Measurements from ENCODE around the gene KEAP1.

DNA sequence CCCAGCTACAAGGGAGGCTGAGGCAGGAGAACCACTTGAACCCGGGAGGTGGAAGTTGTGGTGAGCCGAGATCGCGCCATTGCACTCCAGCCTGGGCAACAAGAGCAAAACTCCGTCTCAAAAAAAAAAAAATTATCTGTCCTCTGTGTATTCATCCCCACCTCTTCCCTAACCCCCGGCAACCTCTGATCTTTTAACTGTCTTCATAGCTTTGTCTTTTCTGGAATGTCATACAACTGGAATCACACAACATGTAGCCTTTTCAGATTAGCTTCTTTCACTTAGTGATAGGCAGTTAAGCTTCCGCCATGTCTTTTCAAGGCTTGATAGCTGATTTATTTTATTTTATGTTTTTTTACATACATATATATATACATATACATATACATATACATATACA, 22.5 kb upstream of the KEAP1 start:
- TF ChIP-seq, protein P1, sequence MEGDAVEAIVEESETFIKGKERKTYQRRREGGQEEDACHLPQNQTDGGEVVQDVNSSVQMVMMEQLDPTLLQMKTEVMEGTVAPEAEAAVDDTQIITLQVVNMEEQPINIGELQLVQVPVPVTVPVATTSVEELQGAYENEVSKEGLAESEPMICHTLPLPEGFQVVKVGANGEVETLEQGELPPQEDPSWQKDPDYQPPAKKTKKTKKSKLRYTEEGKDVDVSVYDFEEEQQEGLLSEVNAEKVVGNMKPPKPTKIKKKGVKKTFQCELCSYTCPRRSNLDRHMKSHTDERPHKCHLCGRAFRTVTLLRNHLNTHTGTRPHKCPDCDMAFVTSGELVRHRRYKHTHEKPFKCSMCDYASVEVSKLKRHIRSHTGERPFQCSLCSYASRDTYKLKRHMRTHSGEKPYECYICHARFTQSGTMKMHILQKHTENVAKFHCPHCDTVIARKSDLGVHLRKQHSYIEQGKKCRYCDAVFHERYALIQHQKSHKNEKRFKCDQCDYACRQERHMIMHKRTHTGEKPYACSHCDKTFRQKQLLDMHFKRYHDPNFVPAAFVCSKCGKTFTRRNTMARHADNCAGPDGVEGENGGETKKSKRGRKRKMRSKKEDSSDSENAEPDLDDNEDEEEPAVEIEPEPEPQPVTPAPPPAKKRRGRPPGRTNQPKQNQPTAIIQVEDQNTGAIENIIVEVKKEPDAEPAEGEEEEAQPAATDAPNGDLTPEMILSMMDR (IDR thresholded peaks at IDR 0.05) = no peak
- TF ChIP-seq POLR2A (IDR thresholded peaks at IDR 0.05) = no peak

Data from Peyer's patch (tissue), 4 donors.